ENCODE results near the gene USP9X.

The USP9X gene

DNA sequence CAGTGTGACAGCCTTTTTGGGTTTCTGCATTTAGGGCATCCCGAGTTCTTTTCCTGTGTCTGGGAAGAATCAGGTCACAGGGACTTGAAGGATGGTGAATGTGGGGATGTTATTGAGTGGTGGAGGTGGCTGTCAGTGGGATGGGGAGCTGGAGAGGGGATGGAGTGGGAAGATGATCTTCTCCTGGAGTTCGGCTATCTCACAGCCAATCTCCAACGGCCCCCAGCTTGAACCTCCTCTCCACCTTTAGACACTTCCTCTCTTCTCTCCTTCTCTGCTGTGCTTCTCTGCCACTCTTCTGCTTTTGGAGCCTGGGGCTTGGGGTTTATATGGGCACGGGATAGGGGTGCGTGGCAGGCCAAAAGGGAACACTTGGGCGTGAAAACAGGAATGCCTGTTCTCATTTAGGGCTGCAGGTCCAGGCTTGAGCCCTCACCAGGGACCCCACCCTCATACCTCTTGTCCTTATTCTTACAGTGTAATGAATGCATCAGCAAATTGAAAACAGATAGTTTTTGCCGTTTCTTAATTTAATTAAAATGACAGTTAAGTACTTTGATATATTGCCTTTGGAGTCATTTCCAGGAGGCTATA is 37.5 kb downstream of the USP9X start:
- Histone ChIP-seq H3K9ac (ENCODE audit: insufficient read length, low read depth) (no peak overlapping the region), H3K36me3 (ENCODE audit: insufficient read depth, insufficient read length, low read length) (peaks cover 25% of the 10 kb centered on the region), H3K27me3 (ENCODE audit: insufficient read depth, insufficient read length) (no peaks in the 10 kb centered on the region), H3K4me1 (ENCODE audit: insufficient read depth, insufficient read length) (no peaks in the 10 kb centered on the region), H3K9me3 (ENCODE audit: insufficient read depth, low read length) (no peaks in the 10 kb centered on the region), H3K4me3 (ENCODE audit: insufficient read length, low read depth) (no peak overlapping the region)
- DNase-seq (ENCODE audit: low read depth, low spot score), result no peak
- no peak for TF ChIP-seq YY1 (IDR thresholded peaks at IDR 0.05; ENCODE audit: insufficient read depth, insufficient read length)
- no peak for TF ChIP-seq ZNF274 (IDR thresholded peaks at IDR 0.05; ENCODE audit: low read depth, low read length)
- TF ChIP-seq SUZ12 (IDR thresholded peaks at IDR 0.05; ENCODE audit: extremely low read depth, insufficient read depth, insufficient read length), result no peak

DNA sequence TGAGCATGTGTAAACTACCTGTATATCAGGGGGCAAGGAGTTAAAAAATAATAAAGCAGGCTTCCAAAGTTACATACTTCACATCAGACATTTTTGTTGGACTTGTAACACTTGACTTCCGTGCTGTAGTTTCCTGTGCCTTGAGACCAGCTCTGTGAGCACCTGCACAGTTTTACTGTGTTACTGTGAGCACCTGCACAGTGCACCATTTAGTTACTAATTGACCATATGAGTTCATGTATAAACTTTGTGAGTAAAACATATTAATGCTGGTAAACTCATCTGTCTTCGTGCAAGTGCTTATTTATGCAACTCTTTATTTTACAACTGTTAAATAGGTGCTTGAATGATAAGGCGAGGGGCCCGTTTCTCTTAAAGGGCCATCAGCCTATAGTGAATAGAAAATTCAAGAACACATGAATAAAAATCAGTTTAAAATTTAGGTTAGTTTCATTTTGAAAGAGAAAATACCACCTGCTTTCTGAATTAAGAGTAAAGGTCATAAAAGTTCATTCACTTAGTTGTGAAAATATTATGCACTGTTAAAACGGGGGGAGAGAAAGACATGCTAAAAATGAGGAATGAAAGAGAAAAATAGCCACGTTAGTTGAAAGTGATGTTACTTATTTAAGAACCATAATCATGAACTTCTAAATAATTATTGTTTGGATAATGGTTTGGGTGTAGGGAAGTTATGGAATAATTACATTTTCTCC is 42.4 kb downstream of the USP9X start:
- Histone ChIP-seq H3K36me3 (ENCODE audit: insufficient read depth, insufficient read length, low read length) (peaks cover 54% of the 10 kb centered on the region), H3K27me3 (ENCODE audit: insufficient read depth, insufficient read length) (no peaks in the 10 kb centered on the region), H3K4me1 (ENCODE audit: insufficient read depth, insufficient read length) (no peaks in the 10 kb centered on the region), H3K9me3 (ENCODE audit: insufficient read depth, low read length) (no peaks in the 10 kb centered on the region), H3K9ac (ENCODE audit: insufficient read length, low read depth) (no peak overlapping the region), H3K4me3 (ENCODE audit: insufficient read length, low read depth) (no peak overlapping the region)
- no peak for DNase-seq (ENCODE audit: low read depth, low spot score)
- TF ChIP-seq SUZ12 (IDR thresholded peaks at IDR 0.05; ENCODE audit: extremely low read depth, insufficient read depth, insufficient read length) (no peak), ZNF274 (IDR thresholded peaks at IDR 0.05; ENCODE audit: low read depth, low read length) (no peak), YY1 (IDR thresholded peaks at IDR 0.05; ENCODE audit: insufficient read depth, insufficient read length) (no peak)

DNA sequence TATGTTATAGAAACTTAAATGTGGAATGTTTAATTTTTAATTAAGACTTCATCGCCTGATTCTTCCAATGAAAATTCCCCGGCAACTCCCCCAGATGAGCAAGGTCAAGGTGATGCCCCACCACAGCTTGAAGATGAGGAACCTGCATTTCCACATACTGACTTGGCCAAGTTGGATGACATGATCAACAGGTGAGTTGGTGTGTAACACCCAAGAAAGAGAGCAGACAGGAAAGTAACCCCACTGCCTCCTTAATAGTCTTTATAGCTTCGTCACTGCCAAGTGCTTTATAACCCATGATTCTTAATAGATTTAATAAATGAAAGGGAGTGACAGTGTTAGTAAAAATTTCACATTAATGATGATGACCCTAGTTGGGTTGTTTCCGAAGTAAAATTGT is 43.7 kb downstream of the USP9X start:
- H3K9me3 ChIP-seq (ENCODE audit: insufficient read depth, low read length), result no peaks in the 10 kb centered on the region
- no peak overlapping the region for H3K4me3 ChIP-seq (ENCODE audit: insufficient read length, low read depth)
- H3K4me1 ChIP-seq (ENCODE audit: insufficient read depth, insufficient read length), result no peaks in the 10 kb centered on the region
- peaks cover 61% of the 10 kb centered on the region for H3K36me3 ChIP-seq (ENCODE audit: insufficient read depth, insufficient read length, low read length)
- no peak overlapping the region for H3K9ac ChIP-seq (ENCODE audit: insufficient read length, low read depth)
- no peaks in the 10 kb centered on the region for H3K27me3 ChIP-seq (ENCODE audit: insufficient read depth, insufficient read length)
- no peak for DNase-seq (ENCODE audit: low read depth, low spot score)
- TF ChIP-seq SUZ12 (IDR thresholded peaks at IDR 0.05; ENCODE audit: extremely low read depth, insufficient read depth, insufficient read length) (no peak), YY1 (IDR thresholded peaks at IDR 0.05; ENCODE audit: insufficient read depth, insufficient read length) (no peak), ZNF274 (IDR thresholded peaks at IDR 0.05; ENCODE audit: low read depth, low read length) (no peak)

DNA sequence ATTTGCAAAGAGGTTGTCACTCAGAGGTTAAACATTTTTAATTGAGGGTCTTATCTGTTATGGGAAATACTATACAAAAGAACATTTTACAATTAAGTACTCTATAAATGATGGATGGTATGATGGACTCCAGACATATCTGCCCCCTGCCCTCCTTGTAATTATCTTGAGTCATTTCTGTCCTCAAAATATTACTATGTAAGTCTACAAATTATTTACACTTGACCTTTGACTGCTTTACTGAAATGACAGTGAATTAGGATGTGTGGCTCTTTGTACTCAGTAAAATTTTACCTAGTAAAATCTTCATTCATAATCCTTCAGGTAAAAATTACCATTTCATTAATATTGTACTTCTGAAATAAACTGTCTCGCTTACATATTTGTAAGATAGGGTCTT is 46.5 kb downstream of the USP9X start:
- no peak for DNase-seq (ENCODE audit: low read depth, low spot score)
- Histone ChIP-seq H3K36me3 (ENCODE audit: insufficient read depth, insufficient read length, low read length) (peaks cover 59% of the 10 kb centered on the region), H3K4me1 (ENCODE audit: insufficient read depth, insufficient read length) (no peaks in the 10 kb centered on the region), H3K9ac (ENCODE audit: insufficient read length, low read depth) (no peak overlapping the region), H3K4me3 (ENCODE audit: insufficient read length, low read depth) (no peak overlapping the region), H3K9me3 (ENCODE audit: insufficient read depth, low read length) (no peaks in the 10 kb centered on the region), H3K27me3 (ENCODE audit: insufficient read depth, insufficient read length) (no peaks in the 10 kb centered on the region)
- TF ChIP-seq SUZ12 (IDR thresholded peaks at IDR 0.05; ENCODE audit: extremely low read depth, insufficient read depth, insufficient read length) (no peak), YY1 (IDR thresholded peaks at IDR 0.05; ENCODE audit: insufficient read depth, insufficient read length) (no peak), ZNF274 (IDR thresholded peaks at IDR 0.05; ENCODE audit: low read depth, low read length) (no peak)

- H3K9me3 ChIP-seq (ENCODE audit: insufficient read depth, low read length), result no peaks in the 10 kb centered on the region
- no peaks in the 10 kb centered on the region for H3K4me1 ChIP-seq (ENCODE audit: insufficient read depth, insufficient read length)
- no peak overlapping the region for H3K9ac ChIP-seq (ENCODE audit: insufficient read length, low read depth)
- DNase-seq (ENCODE audit: low read depth, low spot score), result no peak
- peaks cover 64% of the 10 kb centered on the region for H3K36me3 ChIP-seq (ENCODE audit: insufficient read depth, insufficient read length, low read length)
- no peaks in the 10 kb centered on the region for H3K27me3 ChIP-seq (ENCODE audit: insufficient read depth, insufficient read length)
- TF ChIP-seq ZNF274 (IDR thresholded peaks at IDR 0.05; ENCODE audit: low read depth, low read length), result no peak
- TF ChIP-seq YY1 (IDR thresholded peaks at IDR 0.05; ENCODE audit: insufficient read depth, insufficient read length), result no peak
- no peak for TF ChIP-seq SUZ12 (IDR thresholded peaks at IDR 0.05; ENCODE audit: extremely low read depth, insufficient read depth, insufficient read length)
- H3K4me3 ChIP-seq (ENCODE audit: insufficient read length, low read depth), result no peak overlapping the region
Observed at GRCh38 chrX:41133551-41133950, 48.3 kb downstream of the USP9X start.

GRCh38 chrX:41137589-41137988 is 52.3 kb downstream of the USP9X start:
- Histone ChIP-seq H3K4me1 (ENCODE audit: insufficient read depth, insufficient read length) (no peaks in the 10 kb centered on the region), H3K36me3 (ENCODE audit: insufficient read depth, insufficient read length, low read length) (peaks cover 69% of the 10 kb centered on the region), H3K4me3 (ENCODE audit: insufficient read length, low read depth) (no peak overlapping the region), H3K9ac (ENCODE audit: insufficient read length, low read depth) (no peak overlapping the region), H3K9me3 (ENCODE audit: insufficient read depth, low read length) (no peaks in the 10 kb centered on the region), H3K27me3 (ENCODE audit: insufficient read depth, insufficient read length) (no peaks in the 10 kb centered on the region)
- TF ChIP-seq YY1 (IDR thresholded peaks at IDR 0.05; ENCODE audit: insufficient read depth, insufficient read length) (no peak), ZNF274 (IDR thresholded peaks at IDR 0.05; ENCODE audit: low read depth, low read length) (no peak), SUZ12 (IDR thresholded peaks at IDR 0.05; ENCODE audit: extremely low read depth, insufficient read depth, insufficient read length) (no peak)
- no peak for DNase-seq (ENCODE audit: low read depth, low spot score)

GRCh38 chrX:41142130-41142910 is 57.1 kb downstream of the USP9X start:
- Histone ChIP-seq H3K36me3 (ENCODE audit: insufficient read depth, insufficient read length, low read length) (peaks cover 78% of the 10 kb centered on the region), H3K4me1 (ENCODE audit: insufficient read depth, insufficient read length) (no peaks in the 10 kb centered on the region), H3K9me3 (ENCODE audit: insufficient read depth, low read length) (no peaks in the 10 kb centered on the region), H3K9ac (ENCODE audit: insufficient read length, low read depth) (no peak overlapping the region), H3K27me3 (ENCODE audit: insufficient read depth, insufficient read length) (no peaks in the 10 kb centered on the region), H3K4me3 (ENCODE audit: insufficient read length, low read depth) (no peak overlapping the region)
- no peak for DNase-seq (ENCODE audit: low read depth, low spot score)
- TF ChIP-seq ZNF274 (IDR thresholded peaks at IDR 0.05; ENCODE audit: low read depth, low read length) (no peak), YY1 (IDR thresholded peaks at IDR 0.05; ENCODE audit: insufficient read depth, insufficient read length) (no peak), SUZ12 (IDR thresholded peaks at IDR 0.05; ENCODE audit: extremely low read depth, insufficient read depth, insufficient read length) (no peak)
